GM12878 (cell line): ENCODE data around the gene ERN2. TPM values are rescaled to one million over a fixed set of nuclear protein-coding genes. Genes with fewer than 3 reads are reported as not detected.

Experiments used
- ASH2L ChIP-seq: fragments of 300-600, 200-600 bp; sonication (generic); IDR thresholded peaks from 2 replicates; pipeline ENCODE4 v1.6.1; 2017; ENCODE audit warnings: low read depth, mild to moderate bottlenecking, borderline replicate concordance
- BACH1 ChIP-seq: fragments of 450-650 bp; IDR thresholded peaks from 2 replicates; pipeline ENCODE4 v1.6.1; 2017; ENCODE audit warnings: mild to moderate bottlenecking, borderline replicate concordance
- CEBPZ ChIP-seq: fragments of 150-350 bp; IDR thresholded peaks from 2 replicates; pipeline ENCODE4 v1.6.1; 2016; ENCODE audit warnings: low read depth, low read length
- CREB1 ChIP-seq: IDR thresholded peaks from 2 replicates; pipeline ENCODE4 v1.6.1; 2012; ENCODE audit warnings: low read depth, mild to moderate bottlenecking, inconsistent platforms
- EED ChIP-seq: sonication (generic); IDR thresholded peaks from 2 replicates; pipeline ENCODE4 v1.6.1; 2016; ENCODE audit warnings: antibody characterized with exemption, low read depth
- ESRRA ChIP-seq: IDR thresholded peaks from 2 replicates; pipeline ENCODE4 v1.6.1; 2012; ENCODE audit warnings: mild to moderate bottlenecking, low read length, improper control_type of control experiment
- ETV6 ChIP-seq, 2 experiments: fragments of 450-650 bp in 1 of 2; IDR thresholded peaks in 1 of 2; conservative IDR thresholded peaks in 1 of 2; 2 replicates each; pipeline ENCODE4 v1.6.1; 2014; ENCODE audit warnings: antibody characterized with exemption in 1 of 2, borderline replicate concordance in 1 of 2, low read depth in 1 of 2, mild to moderate bottlenecking in 1 of 2, moderate library complexity in 1 of 2
- HSF1 ChIP-seq: fragments of 150-350 bp; IDR thresholded peaks from 2 replicates; pipeline ENCODE4 v1.6.1; 2014; ENCODE audit warnings: mild to moderate bottlenecking, low read depth, low read length
- KAT2A ChIP-seq: conservative IDR thresholded peaks from 2 replicates; pipeline ENCODE4 v1.6.1; 2011; ENCODE audit warnings: low read depth, low read length; ENCODE audit not compliant: control insufficient read depth
- KLF5 ChIP-seq: fragments of 450-650 bp; IDR thresholded peaks from 2 replicates; pipeline ENCODE4 v1.6.1; 2014; ENCODE audit warnings: mild to moderate bottlenecking; ENCODE audit not compliant: partially characterized antibody
- MTA2 ChIP-seq: fragments of 450-650 bp; IDR thresholded peaks from 2 replicates; pipeline ENCODE4 v1.6.1; 2016; ENCODE audit warnings: low read depth, mild to moderate bottlenecking, moderate library complexity
- MTA3 ChIP-seq: IDR thresholded peaks from 2 replicates; pipeline ENCODE4 v1.6.1; 2012; ENCODE audit warnings: low read length, inconsistent platforms, borderline replicate concordance
- MXI1 ChIP-seq: fragments of 150-350 bp; IDR thresholded peaks from 2 replicates; pipeline ENCODE4 v1.6.1; 2011; ENCODE audit warnings: low read depth, mild to moderate bottlenecking, inconsistent platforms, low read length, improper control_type of control experiment
- RAD51 ChIP-seq: fragments of 450-650 bp; IDR thresholded peaks from 2 replicates; pipeline ENCODE4 v1.6.1; 2016; ENCODE audit warnings: moderate library complexity, mild to moderate bottlenecking, inconsistent platforms
- RB1 ChIP-seq: fragments of 450-650 bp; formaldehyde crosslinking; IDR thresholded peaks from 2 replicates; pipeline ENCODE4 v1.6.1; 2017; ENCODE audit warnings: mild to moderate bottlenecking, borderline replicate concordance
- RCOR1 ChIP-seq: conservative IDR thresholded peaks from 2 replicates; pipeline ENCODE4 v1.6.1; 2012; ENCODE audit warnings: low read depth, low read length, improper control_type of control experiment
- RELB ChIP-seq: fragments of 450-650 bp; IDR thresholded peaks from 2 replicates; pipeline ENCODE4 v1.6.1; 2017; ENCODE audit warnings: low read depth, mild to moderate bottlenecking, moderate library complexity
- RUNX3 ChIP-seq: IDR thresholded peaks from 2 replicates; pipeline ENCODE4 v1.6.1; 2012; ENCODE audit warnings: low read length, inconsistent platforms
- SPI1 ChIP-seq: IDR thresholded peaks from 2 replicates; pipeline ENCODE4 v1.6.1; 2011; ENCODE audit warnings: low read depth, mild to moderate bottlenecking, low read length, moderate library complexity, borderline replicate concordance; ENCODE audit not compliant: insufficient read depth
- SUZ12 ChIP-seq: fragments of 200-600 bp; sonication (generic); IDR thresholded peaks from one replicate; pipeline ENCODE4 v1.6.1; 2018; ENCODE audit warnings: antibody characterized with exemption, mild to moderate bottlenecking; ENCODE audit not compliant: unreplicated experiment
- TAF1 ChIP-seq: IDR thresholded peaks from 2 replicates; pipeline ENCODE4 v1.6.1; 2011; ENCODE audit warnings: mild to moderate bottlenecking, low read depth, low read length, borderline replicate concordance
- ZNF207 ChIP-seq: fragments of 450-650 bp; IDR thresholded peaks from 2 replicates; pipeline ENCODE4 v1.6.1; 2014; ENCODE audit warnings: antibody characterized with exemption, mild to moderate bottlenecking, borderline replicate concordance
- ZNF24 ChIP-seq: fragments of 450-650 bp; IDR thresholded peaks from 2 replicates; pipeline ENCODE4 v1.6.1; 2017; ENCODE audit warnings: antibody characterized with exemption, mild to moderate bottlenecking
- polyA plus RNA-seq, 11 experiments: library from polyadenylated mRNA; depleted of rRNA in 4 of 11; unstranded in 6 of 11; stranded (reverse) in 5 of 11; fragments of >200 nt; fragmentation: Nextera tagmentation in 4 of 11; fragmentation: Illumina TruSeq in 1 of 11; extraction: Ambion mirVana in 4 of 11; extraction: Trizol in 1 of 11; gene quantifications; 1 replicate in 1 of 11; 2 replicates in 10 of 11; pipeline versions ENCODE4 v1.2.1 to v1.2.3, GENCODE V29; 2011 to 2016; ENCODE audit warnings: inconsistent platforms in 2 of 11, missing spikeins in 2 of 11, low read depth in 1 of 11
- total RNA-seq, 4 experiments: library from RNA; depleted of rRNA in 3 of 4; stranded (reverse); fragments of >200 nt in 3 of 4; fragmentation: Illumina TruSeq in 1 of 4; extraction: Trizol in 1 of 4; gene quantifications; 2 replicates each; pipeline versions ENCODE4 v1.2.1 to v1.2.3, GENCODE V29; 2013 to 2021

The ERN2 gene
- total and polyA plus RNA-seq, 10 of the 15 experiments (the other 5 are each of a cell fraction or from before 2014, with no cell fraction given) = 0.06 to 0.95 (median 0.36) TPM; not detected in 5

GRCh38 chr16:23640931-23641765 is 71.9 kb downstream of the ERN2 start, which contains the start of the genes DCTN5 and PALB2 (continued):
- TF ChIP-seq KLF5 (peak; percentile 88), MXI1 (peak; percentile 91), MTA3 (no peak), ESRRA (peak; percentile 69; the same call in 1 of the 2 replicates), BACH1 (no peak; the same call in 1 of the 2 replicates), RCOR1 (no peak), RELB (peak; percentile 96), ZNF24 (no peak), HSF1 (no peak; the same call in 1 of the 2 replicates), CEBPZ (peak; percentile 80), RUNX3 (peak; percentile 39), EED (peak; percentile 40; the same call in 1 of the 2 replicates), RB1 (peak; percentile 96), ASH2L (peak; percentile 65; the same call in 1 of the 2 replicates), CREB1 (peak; percentile 78), KAT2A (no peak), RAD51 (peak; percentile 93), SUZ12 (no peak), ZNF207 (peak; percentile 98), TAF1 (peak; percentile 85), ETV6 (conservative IDR thresholded peaks at IDR 0.05 in 1 of 2, IDR thresholded peaks at IDR 0.05 in 1 of 2; ENCODE audit: borderline replicate concordance in 1 of 2, low read depth in 1 of 2) (peak in 1 of 2 experiments; percentile 76; a peak in 2 of 4 replicates), MTA2 (0 out of 2 replicates have a peak, but pooled peaks have one; percentile 23), SPI1 (peak; percentile 78; the same call in 1 of the 2 replicates)
